HG03520 (cell line): ENCODE data around the gene AAK1.

Experiments used
- ATAC-seq: cut with Tn5 transposase; IDR thresholded peaks from one replicate; pipeline ENCODE4 v1.9.1; 2021; ENCODE audit warnings: mild to moderate bottlenecking, moderate library complexity; ENCODE audit not compliant: unreplicated experiment

Gene AAK1

GRCh38 chr2:69499242-69499641 lies 144.3 kb downstream of the AAK1 start:
- ATAC-seq = no peak

GRCh38 chr2:69495861-69496260 lies 147.7 kb downstream of the AAK1 start:
- ATAC-seq = no peak

GRCh38 chr2:69495008-69495407 lies 148.5 kb downstream of the AAK1 start:
- ATAC-seq = no peak

- ATAC-seq = no peak
Measured at GRCh38 chr2:69494126-69494525, 149.4 kb downstream of the AAK1 start.

GRCh38 chr2:69493268-69493667 lies 150.3 kb downstream of the AAK1 start:
- no peak for ATAC-seq

GRCh38 chr2:69491864-69492263 lies 151.7 kb downstream of the AAK1 start:
- ATAC-seq = no peak

GRCh38 chr2:69490486-69490885 lies 153.1 kb downstream of the AAK1 start:
- no peak for ATAC-seq

- ATAC-seq = no peak
Measured at GRCh38 chr2:69489793-69490192, 153.7 kb downstream of the AAK1 start.

- no peak for ATAC-seq
Measured at GRCh38 chr2:69483696-69484095, 159.8 kb downstream of the AAK1 start.

- ATAC-seq = no peak
Measured at GRCh38 chr2:69483024-69483423, 160.5 kb downstream of the AAK1 start.

GRCh38 chr2:69482471-69482870 lies 161.1 kb downstream of the AAK1 start:
- ATAC-seq = no peak

GRCh38 chr2:69481421-69481820 lies 162.1 kb downstream of the AAK1 start:
- ATAC-seq = no peak

- ATAC-seq = no peak
Measured at GRCh38 chr2:69477627-69478026, 165.9 kb downstream of the AAK1 start.

- ATAC-seq = no peak
Measured at GRCh38 chr2:69474688-69475087, 168.9 kb downstream of the AAK1 start.

GRCh38 chr2:69471793-69472192 lies 171.7 kb downstream of the AAK1 start:
- no peak for ATAC-seq

GRCh38 chr2:69470911-69471310 lies 172.6 kb downstream of the AAK1 start:
- no peak for ATAC-seq

GRCh38 chr2:69469784-69470183 lies 173.8 kb downstream of the AAK1 start:
- ATAC-seq = no peak

- ATAC-seq = no peak
Measured at GRCh38 chr2:69469375-69469774, 174.2 kb downstream of the AAK1 start.

- ATAC-seq = no peak
Measured at GRCh38 chr2:69466728-69467127, 176.8 kb downstream of the AAK1 start.

- no peak for ATAC-seq
Measured at GRCh38 chr2:69465513-69466456, 177.8 kb downstream of the AAK1 start.

- ATAC-seq = no peak
Measured at GRCh38 chr2:69464575-69464974, 179.0 kb downstream of the AAK1 start.

GRCh38 chr2:69462780-69463179 lies 180.8 kb downstream of the AAK1 start:
- ATAC-seq = no peak

- ATAC-seq = no peak
Measured at GRCh38 chr2:69461404-69461803, 182.1 kb downstream of the AAK1 start.
